Measurements from ENCODE around the gene STRIP1. TPM values are rescaled to one million over a fixed set of nuclear protein-coding genes. Genes with fewer than 3 reads are reported as not detected.
A peak's percentile ranks its signal among the peaks of the same experiment; 100 is the strongest.

Gene STRIP1
- total RNA-seq, 1 experiment from 2014 or later: 17.7 TPM

DNA sequence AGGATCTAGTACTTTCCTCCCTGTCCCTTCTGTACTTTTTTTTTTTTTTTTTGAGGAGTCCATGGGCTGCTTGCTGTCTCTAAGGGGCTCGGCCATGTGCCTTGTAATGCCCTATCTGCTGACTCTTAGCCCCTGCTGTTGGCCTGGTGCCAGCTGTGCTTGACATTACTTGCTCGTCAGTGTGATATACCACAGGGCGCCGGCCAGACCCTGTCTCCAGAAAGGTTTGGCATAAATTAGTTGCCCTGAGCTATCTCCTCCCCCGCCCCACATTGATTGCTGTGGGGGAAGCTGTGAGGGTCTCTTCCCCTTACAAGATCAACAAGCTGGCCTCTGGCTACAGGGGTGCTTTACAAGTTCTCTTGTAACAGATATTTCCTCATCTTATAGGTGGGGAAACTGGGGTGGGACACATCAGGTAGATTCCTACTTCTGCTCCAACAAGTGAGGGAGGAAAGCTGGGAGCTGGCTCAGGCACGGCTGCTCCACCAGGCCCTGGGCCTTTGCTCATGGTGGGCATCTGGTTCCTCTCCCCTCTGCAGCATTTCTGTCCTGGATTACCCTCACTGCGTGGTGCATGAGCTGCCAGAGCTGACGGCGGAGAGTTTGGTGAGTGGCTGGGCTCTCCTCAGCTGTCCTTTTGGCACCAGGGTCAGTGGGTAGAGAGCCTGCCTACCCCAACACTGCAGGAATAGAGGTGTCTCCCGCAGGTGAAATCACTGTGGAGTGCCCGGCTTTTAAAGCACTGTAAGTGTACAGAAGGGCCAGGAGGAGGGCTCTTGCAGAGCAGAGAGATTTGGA lies 15.6 kb downstream of the STRIP1 start:
- DNase-seq (ENCODE audit: low spot score): no peak

DNA sequence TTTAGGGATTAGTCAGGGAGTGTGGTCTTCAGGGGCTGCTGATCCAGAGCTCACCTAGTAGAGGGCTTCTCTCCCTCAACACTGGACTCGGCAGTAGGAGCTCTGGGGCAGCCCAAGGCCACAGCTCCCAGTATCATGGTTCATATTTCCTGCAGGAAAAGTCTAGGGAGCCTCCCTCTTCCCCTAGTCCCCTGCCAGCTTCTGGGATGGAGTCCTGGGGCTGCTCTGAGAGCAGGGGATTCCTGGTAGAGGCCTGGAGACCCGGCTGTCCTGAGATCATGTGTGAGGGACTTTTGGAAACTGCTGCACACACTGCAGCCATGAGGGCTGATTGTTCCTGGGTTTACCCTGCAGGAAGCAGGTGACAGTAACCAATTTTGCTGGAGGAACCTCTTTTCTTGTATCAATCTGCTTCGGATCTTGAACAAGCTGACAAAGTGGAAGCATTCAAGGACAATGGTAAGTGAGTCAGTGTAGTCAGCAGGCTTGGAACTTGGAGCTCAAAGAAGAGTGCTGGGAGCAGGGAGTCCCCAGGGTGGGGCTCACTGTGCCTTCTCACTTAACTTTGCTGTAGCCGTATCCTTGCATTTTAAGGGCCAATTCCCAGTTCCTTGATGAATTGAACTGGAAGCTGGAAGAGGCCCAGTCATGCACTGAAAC lies 16.3 kb downstream of the STRIP1 start:
- no peak for DNase-seq (ENCODE audit: low spot score)

- no peak for DNase-seq (ENCODE audit: low spot score)
Measured at GRCh38 chr1:110051262-110051648, 16.8 kb downstream of the STRIP1 start.

GRCh38 chr1:110053552-110054428 lies 19.4 kb downstream of the STRIP1 start:
- peak; percentile 32 for DNase-seq (ENCODE audit: low spot score)

GRCh38 chr1:110055493-110056284 lies 21.3 kb downstream of the STRIP1 start:
- no peak for DNase-seq (ENCODE audit: low spot score)

- no peak for DNase-seq (ENCODE audit: low spot score)
Measured at GRCh38 chr1:110056285-110056683, 21.9 kb downstream of the STRIP1 start.

DNA sequence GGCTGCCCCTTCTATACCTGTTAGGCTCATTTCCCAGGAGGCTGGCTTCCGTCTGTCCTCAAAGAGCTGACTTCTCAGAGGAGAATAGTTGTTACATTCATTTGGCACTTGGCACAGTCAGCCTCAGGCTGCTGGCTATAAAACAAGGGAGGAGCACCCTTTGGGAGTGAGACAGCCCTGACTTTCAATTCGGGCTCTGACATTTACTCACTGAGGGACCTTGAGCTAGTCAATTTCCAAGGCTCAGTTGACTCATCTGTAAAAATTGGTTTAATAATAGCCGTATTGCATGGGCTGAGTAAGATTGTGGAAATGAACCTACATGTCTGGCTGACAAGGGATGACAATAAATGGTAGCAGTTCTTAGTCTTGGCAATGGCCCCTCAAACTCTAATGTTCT lies 22.4 kb downstream of the STRIP1 start:
- DNase-seq (ENCODE audit: low spot score): no peak

DNA sequence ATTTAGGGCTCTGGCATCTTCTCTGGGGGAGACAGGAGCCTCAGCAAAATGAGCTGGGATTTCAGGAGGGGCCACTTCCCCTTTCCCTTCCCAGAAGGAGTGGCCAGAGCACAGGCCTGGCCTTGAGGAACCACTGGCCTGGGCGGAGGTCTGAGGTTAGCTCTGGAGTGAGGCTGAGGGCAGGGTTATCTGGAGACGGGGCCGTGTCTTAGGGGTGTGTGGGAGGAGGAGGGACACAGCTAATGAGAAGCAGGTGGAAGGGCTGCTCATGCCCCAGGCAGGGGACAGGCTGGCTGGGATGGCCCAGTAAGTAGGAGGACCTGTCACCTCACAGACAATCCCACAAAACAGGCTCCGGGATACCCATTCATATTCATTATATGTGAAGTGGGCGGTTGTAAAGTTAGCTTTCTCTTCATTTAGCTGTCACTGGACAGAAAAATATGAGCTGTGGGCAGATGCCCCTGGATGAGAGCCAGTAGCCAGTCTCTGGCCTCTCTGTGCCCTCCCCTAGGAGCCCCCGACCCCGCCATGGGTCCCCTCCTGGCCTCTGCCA lies 23.6 kb downstream of the STRIP1 start:
- no peak for DNase-seq (ENCODE audit: low spot score)

GRCh38 chr1:110058591-110058990 lies 24.2 kb downstream of the STRIP1 start:
- no peak for DNase-seq (ENCODE audit: low spot score)

DNA sequence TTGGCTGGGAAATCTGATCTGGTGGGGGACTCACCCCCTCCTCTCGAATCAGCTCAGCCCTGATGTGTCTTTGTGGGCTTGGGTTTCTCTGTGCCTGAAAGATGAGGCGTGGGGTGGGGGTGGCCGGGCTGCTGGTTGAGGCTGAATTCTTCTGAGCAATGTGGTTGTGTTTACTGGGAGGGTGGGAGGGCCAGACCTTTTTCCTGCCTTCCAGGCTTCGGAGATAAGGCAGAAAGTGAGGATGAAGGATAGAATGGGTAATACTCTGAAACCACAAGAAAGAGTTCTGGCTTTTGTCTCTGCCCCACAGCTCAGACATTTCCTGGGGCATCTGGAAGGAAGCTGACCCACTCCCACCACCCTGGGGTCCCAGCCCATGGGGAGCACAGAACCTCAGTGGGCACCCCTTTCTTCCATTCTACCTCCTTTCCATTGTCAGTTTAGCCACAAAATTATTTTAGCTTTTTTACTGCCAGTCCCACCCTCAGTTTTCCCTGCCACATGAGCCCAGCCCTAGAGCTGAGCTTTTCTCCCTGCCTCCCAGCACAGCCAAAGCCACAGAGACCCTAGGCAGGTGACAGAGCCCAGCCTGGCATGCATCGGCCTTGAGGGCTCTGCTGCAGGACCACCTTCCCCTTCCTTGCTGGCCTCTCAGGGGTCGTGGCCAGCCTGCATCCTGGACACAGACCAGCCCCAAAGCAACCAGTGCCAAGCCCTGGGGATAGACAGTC lies 24.9 kb downstream of the STRIP1 start:
- DNase-seq (ENCODE audit: low spot score): no peak

- peak; percentile 40 for DNase-seq (ENCODE audit: low spot score)
Measured at GRCh38 chr1:110060034-110060661, 25.7 kb downstream of the STRIP1 start.

- no peak for DNase-seq (ENCODE audit: low spot score)
Measured at GRCh38 chr1:110060662-110061060, 26.2 kb downstream of the STRIP1 start.

- no peak for DNase-seq (ENCODE audit: low spot score)
Measured at GRCh38 chr1:110061341-110061740, 26.9 kb downstream of the STRIP1 start.

DNA sequence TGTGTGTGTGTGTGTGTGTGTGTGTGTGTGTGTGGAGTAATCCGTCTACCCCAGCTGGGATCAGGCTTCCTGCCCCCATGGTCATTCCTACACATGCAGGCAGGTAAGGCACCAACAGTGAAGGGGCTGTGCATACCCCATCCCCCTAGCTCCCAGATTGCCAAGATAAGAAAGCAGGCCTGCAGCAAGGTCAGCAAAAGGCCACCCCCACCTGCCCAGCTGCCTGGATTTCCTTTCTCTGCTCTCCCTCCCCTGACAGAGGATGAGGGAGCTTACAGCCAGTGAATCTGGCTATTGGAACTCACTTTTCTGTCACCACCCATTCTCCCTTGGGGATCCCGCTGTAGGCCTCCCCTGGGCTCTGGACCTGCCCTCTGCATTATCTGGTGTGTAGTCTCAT lies 28.2 kb downstream of the STRIP1 start:
- DNase-seq (ENCODE audit: low spot score): no peak

DNA sequence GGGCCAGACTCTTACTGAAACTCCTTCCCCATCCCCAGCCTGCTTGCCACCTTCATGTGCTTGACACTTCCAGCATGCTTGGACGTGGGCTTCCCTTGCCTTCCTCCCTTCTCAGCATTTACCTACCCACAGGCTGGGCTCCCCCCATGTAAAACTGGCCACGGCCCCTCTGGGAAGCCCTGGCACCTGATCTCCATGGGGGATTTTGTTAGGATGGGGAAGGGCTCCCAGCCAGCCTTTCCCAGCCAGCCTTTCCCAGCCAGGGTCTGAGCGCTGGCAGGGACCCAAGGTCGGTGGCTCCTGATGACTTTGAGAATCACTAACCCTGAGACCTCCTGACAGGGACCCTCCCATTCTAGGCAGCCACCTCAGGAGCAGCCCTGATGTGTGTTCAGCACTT lies 29.4 kb downstream of the STRIP1 start:
- no peak for DNase-seq (ENCODE audit: low spot score)

GRCh38 chr1:110064576-110065337 lies 30.3 kb downstream of the STRIP1 start:
- no peak for DNase-seq (ENCODE audit: low spot score)

- DNase-seq (ENCODE audit: low spot score): no peak
Measured at GRCh38 chr1:110065841-110066240, 31.4 kb downstream of the STRIP1 start.

DNA sequence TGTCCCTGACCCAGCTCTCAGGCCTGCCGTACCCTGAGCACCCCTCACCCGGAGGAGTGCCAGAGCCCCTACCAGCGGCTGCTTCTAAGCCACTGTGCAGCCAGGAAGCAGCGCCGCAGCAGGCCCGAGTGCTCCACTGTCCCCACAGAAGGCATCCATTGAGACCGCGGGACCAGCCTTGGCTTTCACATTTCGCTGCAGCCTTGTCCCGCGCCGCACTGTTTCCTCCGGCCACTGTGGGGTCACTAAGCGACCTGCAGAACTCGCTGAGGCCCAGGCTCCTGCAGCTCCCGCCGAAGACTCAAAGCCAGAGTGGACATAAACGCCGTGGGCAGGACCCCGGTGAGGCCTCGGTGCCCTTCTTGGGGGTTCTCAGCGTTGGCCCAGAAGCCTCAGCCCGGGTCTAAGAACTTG lies 33.1 kb downstream of the STRIP1 start:
- no peak for DNase-seq (ENCODE audit: low spot score)

DNA sequence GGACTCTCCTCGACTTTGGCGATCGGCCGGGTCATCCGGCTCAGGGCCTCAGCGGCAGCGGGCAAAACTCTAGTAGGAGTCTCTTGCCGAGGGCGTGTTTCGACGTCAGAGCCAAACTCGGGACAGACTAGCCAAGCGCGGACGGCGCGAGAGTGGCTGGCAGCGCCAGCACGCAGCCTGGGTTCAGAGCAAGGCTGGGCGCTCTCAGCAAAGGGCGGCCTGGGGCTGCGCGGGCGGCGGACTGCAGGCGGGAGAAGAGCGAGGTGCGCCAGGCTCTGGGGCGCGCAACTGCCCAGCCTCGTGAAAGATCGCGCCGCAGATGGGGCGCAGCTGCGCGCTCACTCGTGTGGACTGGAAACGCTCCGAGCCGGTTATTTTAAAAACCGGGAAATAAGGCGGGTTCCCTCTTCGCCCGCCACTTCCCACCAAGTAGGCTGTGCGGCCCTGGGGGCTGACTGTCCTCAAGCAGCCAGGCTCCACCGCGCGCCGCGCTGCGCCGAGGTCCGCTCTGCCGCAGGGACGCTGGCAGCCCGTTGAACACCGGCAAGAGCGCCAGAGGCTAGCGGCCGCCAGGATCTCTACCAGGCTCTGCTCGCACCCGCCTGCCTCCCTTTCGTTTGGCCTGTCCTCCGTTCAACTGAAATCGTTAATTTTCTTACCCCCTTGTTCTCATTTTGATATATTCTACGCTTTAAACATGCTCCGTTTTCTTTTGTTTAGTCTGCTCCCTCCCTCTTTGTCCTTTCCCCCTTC lies 33.6 kb downstream of the STRIP1 start:
- no peak for DNase-seq (ENCODE audit: low spot score)

Data from H4 (cell line).